Measurements from ENCODE around the gene USP31. TPM values are rescaled to one million over a fixed set of nuclear protein-coding genes. Genes with fewer than 3 reads are reported as not detected.

The USP31 gene
- total and polyA plus RNA-seq, 7 donors, result 7.7 to 21.5 (median 16.4) TPM

DNA sequence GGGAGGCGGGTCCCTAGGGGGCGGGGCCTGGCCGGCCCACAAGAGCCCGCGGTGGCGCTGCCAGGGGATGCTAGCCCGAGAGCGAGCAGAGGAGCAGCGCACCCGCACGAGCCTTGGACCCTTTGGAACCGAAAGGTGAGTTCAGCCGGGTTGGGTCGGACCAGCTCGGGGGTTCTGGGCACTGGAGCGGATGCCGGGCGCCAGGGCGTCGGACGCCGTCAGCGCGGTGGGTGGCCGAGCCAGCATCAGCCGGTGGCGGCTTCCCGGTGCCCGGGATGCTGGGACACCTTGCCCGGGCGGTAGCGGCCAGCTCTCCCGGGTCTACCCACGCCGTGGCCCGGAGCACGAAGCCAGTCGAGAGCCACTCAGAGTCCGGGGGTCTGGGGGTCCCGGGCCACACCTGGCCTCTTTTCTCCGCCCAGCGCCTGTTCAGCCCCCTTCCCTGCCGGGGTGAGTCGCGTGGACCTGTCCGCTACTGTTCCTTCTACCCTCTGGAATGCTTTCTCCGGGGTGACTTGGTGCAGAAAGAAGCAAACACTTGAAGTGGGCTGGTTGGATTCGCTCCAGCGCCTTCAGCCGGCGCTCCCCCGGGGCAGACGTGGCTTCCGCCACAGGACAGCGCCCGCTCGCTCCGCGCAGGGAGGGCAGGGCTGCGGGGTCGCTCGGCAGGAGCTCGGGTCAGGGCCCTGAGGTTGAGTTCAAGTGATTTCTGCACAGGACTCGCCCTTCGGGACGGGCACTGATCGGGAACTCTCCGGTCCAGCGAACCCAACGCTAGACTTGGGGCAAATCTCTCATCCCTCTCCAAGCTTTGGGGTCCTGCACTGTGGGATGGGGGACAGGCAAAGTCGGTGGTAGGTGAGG lies 33.7 kb upstream of the USP31 start, which contains the start of gene SCNN1G:
TSS of gene SCNN1G (plus strand) at position 67 of the 864 bp plus-strand sequence. CDS start 3,527 bp downstream, outside the sequence.
- Histone ChIP-seq H3K27me3 (ENCODE audit: insufficient read depth in 3 of 3, low read length in 2 of 3) (peaks cover 0 to 57% (median 7%) of the 10 kb centered on the region in 3 donors), H3K9me3 (no peaks in the 10 kb centered on the region), H3K4me3 (peak within 1 kb of the TSS; percentile 56), H3K36me3 (ENCODE audit: insufficient read depth in 1 of 2, low read depth in 1 of 2) (no peaks in the 10 kb centered on the region), H3K4me1 (peaks cover 10% of the 10 kb centered on the region), H3K27ac (no peak within 1 kb of the TSS)
- ATAC-seq (peak; percentile 25 to 48 (median 34)), DNase-seq (peak in 1 of 2 donors; percentile 11)
- TF ChIP-seq, protein P1, sequence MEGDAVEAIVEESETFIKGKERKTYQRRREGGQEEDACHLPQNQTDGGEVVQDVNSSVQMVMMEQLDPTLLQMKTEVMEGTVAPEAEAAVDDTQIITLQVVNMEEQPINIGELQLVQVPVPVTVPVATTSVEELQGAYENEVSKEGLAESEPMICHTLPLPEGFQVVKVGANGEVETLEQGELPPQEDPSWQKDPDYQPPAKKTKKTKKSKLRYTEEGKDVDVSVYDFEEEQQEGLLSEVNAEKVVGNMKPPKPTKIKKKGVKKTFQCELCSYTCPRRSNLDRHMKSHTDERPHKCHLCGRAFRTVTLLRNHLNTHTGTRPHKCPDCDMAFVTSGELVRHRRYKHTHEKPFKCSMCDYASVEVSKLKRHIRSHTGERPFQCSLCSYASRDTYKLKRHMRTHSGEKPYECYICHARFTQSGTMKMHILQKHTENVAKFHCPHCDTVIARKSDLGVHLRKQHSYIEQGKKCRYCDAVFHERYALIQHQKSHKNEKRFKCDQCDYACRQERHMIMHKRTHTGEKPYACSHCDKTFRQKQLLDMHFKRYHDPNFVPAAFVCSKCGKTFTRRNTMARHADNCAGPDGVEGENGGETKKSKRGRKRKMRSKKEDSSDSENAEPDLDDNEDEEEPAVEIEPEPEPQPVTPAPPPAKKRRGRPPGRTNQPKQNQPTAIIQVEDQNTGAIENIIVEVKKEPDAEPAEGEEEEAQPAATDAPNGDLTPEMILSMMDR (IDR thresholded peaks at IDR 0.05), result peak; percentile 33
- WGBS, 3 donors, result 1 to 3% (median 1%) methylated on average over 59 to 71 of the region's 71 CpGs
- intact Hi-C loops (cut with DNase I), result loop anchor here (1.0 kb wide), 1 partner anchor 251 kb away; no protein-coding TSS in a partner anchor

DNA sequence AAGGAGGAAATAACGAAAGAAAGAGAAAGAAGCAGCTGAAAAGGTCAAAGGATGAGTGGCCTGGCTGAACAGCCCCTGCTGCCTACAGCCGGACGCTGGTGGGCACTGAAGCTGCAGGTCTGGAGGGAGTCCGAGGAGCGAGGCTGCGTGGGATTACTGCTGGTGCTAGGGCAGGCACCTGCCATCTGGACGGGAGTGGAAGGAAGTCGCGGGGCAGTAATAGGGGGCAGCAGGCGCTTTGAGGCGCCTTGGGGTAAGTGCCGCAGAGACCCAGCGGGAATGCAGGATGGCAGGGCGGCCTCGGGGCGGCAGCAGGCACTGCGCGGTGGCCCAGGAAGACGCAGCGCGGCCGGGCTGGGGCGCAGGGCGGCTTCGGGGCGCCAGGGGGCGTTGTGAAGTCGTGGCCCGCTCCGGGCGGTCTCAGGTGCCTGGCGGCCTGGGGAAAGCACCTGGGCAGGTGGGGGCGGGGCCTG lies 33.0 kb upstream of the USP31 start:
- Histone ChIP-seq H3K36me3 (ENCODE audit: insufficient read depth in 1 of 2, low read depth in 1 of 2) (no peaks in the 10 kb centered on the region), H3K4me3 (peak overlapping the region; percentile 56), H3K4me1 (peaks cover 10% of the 10 kb centered on the region), H3K9me3 (no peaks in the 10 kb centered on the region), H3K27ac (no peak overlapping the region), H3K27me3 (ENCODE audit: insufficient read depth in 3 of 3, low read length in 2 of 3) (peaks cover 0 to 57% (median 7%) of the 10 kb centered on the region in 3 donors)
- DNase-seq (peak; percentile 71 to 83), ATAC-seq (peak; percentile 97 to 99 (median 98))
- intact Hi-C loops (cut with DNase I), result loop anchor here (1.0 kb wide), 1 partner anchor 252 kb away; no protein-coding TSS in a partner anchor
- 3 to 4% (median 4%) methylated on average over 22 to 33 of the region's 33 CpGs for WGBS, 3 donors
- TF ChIP-seq, protein P1 (IDR thresholded peaks at IDR 0.05), result peak; percentile 89

DNA sequence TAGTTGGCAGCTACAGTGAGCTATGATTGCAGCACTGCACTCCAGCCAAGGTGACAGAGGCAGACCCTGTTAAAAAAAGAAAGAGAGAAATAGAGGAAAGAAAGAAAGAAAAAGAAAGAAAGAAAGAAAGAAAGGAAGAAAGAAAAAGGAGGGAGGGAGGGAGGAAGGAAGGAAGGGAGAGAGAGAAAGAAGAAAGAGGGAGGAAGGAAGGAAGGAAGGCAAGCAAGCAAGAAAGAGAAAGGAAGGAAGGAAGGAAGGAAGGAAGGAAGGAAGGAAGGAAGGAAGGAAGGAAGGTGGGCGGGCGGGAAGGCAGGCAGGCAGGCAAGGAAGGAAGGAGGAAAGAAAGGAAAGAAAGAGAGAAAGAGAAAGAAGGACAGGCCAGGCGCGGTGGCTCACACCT lies 32.3 kb upstream of the USP31 start:
- no peak overlapping the region for H3K4me3 ChIP-seq
- intact Hi-C loops (cut with DNase I), result no loop called here
- no peak overlapping the region for H3K27ac ChIP-seq
- no peaks in the 10 kb centered on the region for H3K9me3 ChIP-seq
- WGBS, 3 donors, result 86 to 91% (median 87%) methylated on average over 4 of the region's 4 CpGs
- ATAC-seq (no peak), DNase-seq (no peak)
- no peaks in the 10 kb centered on the region for H3K36me3 ChIP-seq (ENCODE audit: insufficient read depth in 1 of 2, low read depth in 1 of 2)
- peaks cover 10% of the 10 kb centered on the region for H3K4me1 ChIP-seq
- H3K27me3 ChIP-seq (ENCODE audit: insufficient read depth in 3 of 3, low read length in 2 of 3), result peaks cover 0 to 57% (median 7%) of the 10 kb centered on the region in 3 donors
- TF ChIP-seq, protein P1 (IDR thresholded peaks at IDR 0.05), result no peak

DNA sequence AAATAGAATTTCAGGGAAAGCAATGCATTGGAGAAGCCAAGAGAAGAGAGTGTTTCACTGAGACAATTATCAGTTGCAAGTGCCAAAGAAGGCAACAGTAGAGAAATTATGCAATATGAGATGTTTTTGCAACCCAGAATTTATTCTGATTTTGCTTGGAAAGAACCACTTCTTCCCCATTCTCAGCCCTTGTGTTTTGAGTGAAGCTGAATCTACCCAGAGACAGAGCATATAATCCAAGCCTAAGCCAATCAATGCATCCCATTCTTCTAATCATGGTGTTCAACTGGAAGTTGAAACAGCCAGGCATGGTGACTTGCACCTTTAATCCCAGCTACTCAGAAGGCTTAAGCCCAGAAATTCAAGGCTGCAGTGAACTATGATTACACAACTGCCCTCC lies 26.4 kb upstream of the USP31 start:
- Histone ChIP-seq H3K9me3 (no peaks in the 10 kb centered on the region), H3K4me1 (no peaks in the 10 kb centered on the region), H3K4me3 (no peak overlapping the region), H3K27ac (no peak overlapping the region), H3K27me3 (ENCODE audit: insufficient read depth in 3 of 3, low read length in 2 of 3) (peaks cover 0 to 23% (median 4%) of the 10 kb centered on the region in 3 donors), H3K36me3 (ENCODE audit: insufficient read depth in 1 of 2, low read depth in 1 of 2) (no peaks in the 10 kb centered on the region)
- no peak for DNase-seq
- no peak for ATAC-seq
- intact Hi-C loops (cut with DNase I), result no loop called here
- TF ChIP-seq, protein P1 (IDR thresholded peaks at IDR 0.05), result no peak
